ENCODE results near the gene ANKIB1. TPM values are rescaled to one million over a fixed set of nuclear protein-coding genes. Genes with fewer than 3 reads are reported as not detected.
A peak's percentile ranks its signal among the peaks of the same experiment; 100 is the strongest.

ANKIB1 gene
- total and polyA plus RNA-seq, 9 of the 15 experiments (the other 6 are each of a cell fraction or from before 2014, with no cell fraction given): 5.9 to 25.2 (median 16.1) TPM

GRCh38 chr7:92423710-92424131, 177.9 kb downstream of the ANKIB1 start (continued):
- TF ChIP-seq PKNOX1 (IDR thresholded peaks at IDR 0.05): no peak; the same call in 1 of the 2 replicates
- no peak for TF ChIP-seq NR4A1 (CRISPR knock-in tag; IDR thresholded peaks at IDR 0.05)
- TF ChIP-seq NR4A1 (tag; IDR thresholded peaks at IDR 0.05): 0 out of 2 replicates have a peak, but pooled peaks have one; percentile 34
- no peak for TF ChIP-seq ZNF347 (CRISPR knock-in tag; IDR thresholded peaks at IDR 0.05; ENCODE audit: low read depth)
- no peak for TF ChIP-seq JUNB (CRISPR knock-in tag; conservative IDR thresholded peaks at IDR 0.05)
- TF ChIP-seq MYC (IDR thresholded peaks at IDR 0.05; ENCODE audit: low read depth, low read length): no peak
- no peak for TF ChIP-seq MYC (CRISPR knock-in tag; IDR thresholded peaks at IDR 0.05; ENCODE audit: borderline replicate concordance, low read depth)
- TF ChIP-seq MTA2 (IDR thresholded peaks at IDR 0.05; ENCODE audit: low read depth): 0 out of 2 replicates have a peak, but pooled peaks have one; percentile 3
- TF ChIP-seq ZNF511 (CRISPR knock-in tag; IDR thresholded peaks at IDR 0.05): no peak
- TF ChIP-seq PHF8 (IDR thresholded peaks at IDR 0.05; ENCODE audit: borderline replicate concordance, low read length): no peak
- 0 out of 2 replicates have a peak, but pooled peaks have one; percentile 16 for TF ChIP-seq MTA3 (IDR thresholded peaks at IDR 0.05; ENCODE audit: borderline replicate concordance)
- TF ChIP-seq ARID1B (IDR thresholded peaks at IDR 0.05): peak; percentile 42
- TF ChIP-seq ARHGAP35 (IDR thresholded peaks at IDR 0.05; ENCODE audit: partially characterized antibody): no peak
- 0 out of 2 replicates have a peak, but pooled peaks have one; percentile 19 for TF ChIP-seq MEF2D (tag; conservative IDR thresholded peaks at IDR 0.05; ENCODE audit: low read depth)
- TF ChIP-seq ZBTB26 (CRISPR knock-in tag; IDR thresholded peaks at IDR 0.05): peak; percentile 97
- TF ChIP-seq MCM3 (IDR thresholded peaks at IDR 0.05): peak; percentile 80; the same call in 1 of the 2 replicates
- peak; percentile 71 for TF ChIP-seq PHB2 (IDR thresholded peaks at IDR 0.05; ENCODE audit: low read depth)
- no peak for TF ChIP-seq KLF1 (tag; IDR thresholded peaks at IDR 0.05)
- peak; percentile 82 for TF ChIP-seq NCOA4 (IDR thresholded peaks at IDR 0.05; ENCODE audit: partially characterized antibody)
- peak; percentile 52 for TF ChIP-seq ASH1L (IDR thresholded peaks at IDR 0.05; ENCODE audit: borderline replicate concordance, low read depth, partially characterized antibody)
- peak; percentile 46; the same call in 1 of the 2 replicates for TF ChIP-seq MTA1 (IDR thresholded peaks at IDR 0.05; ENCODE audit: borderline replicate concordance)
- TF ChIP-seq TSC22D4 (tag; IDR thresholded peaks at IDR 0.05): peak; percentile 89
- TF ChIP-seq TOE1 (IDR thresholded peaks at IDR 0.05; ENCODE audit: borderline replicate concordance): 0 out of 2 replicates have a peak, but pooled peaks have one; percentile 24
- TF ChIP-seq TOE1 (CRISPR knock-in tag; IDR thresholded peaks at IDR 0.05; ENCODE audit: borderline replicate concordance, low read depth): no peak
- no peak for TF ChIP-seq HNRNPLL (IDR thresholded peaks at IDR 0.05; ENCODE audit: low read depth, low read length, poor library complexity, severe bottlenecking)
- TF ChIP-seq ZEB2 (IDR thresholded peaks at IDR 0.05): peak; percentile 44; the same call in 1 of the 2 replicates
- TF ChIP-seq MLLT1 (IDR thresholded peaks at IDR 0.05): peak; percentile 83 to 94
- TF ChIP-seq EZH2 (IDR thresholded peaks at IDR 0.05; ENCODE audit: borderline replicate concordance, low read depth, low read length): no peak

All from K562 (cell line).